HEK293 (cell line): ENCODE measurements around the gene SUMF1.

Source experiments
- CTCF ChIA-PET: fragments of 350-600 bp; formaldehyde crosslinking; extraction: SDS; loops from one replicate; lab custom pipeline; 2021; ENCODE audit warnings: antibody characterized with exemption; lab: Yijun Ruan, JAX
- POLR2A ChIA-PET: fragments of 300-600 bp; formaldehyde crosslinking; extraction: SDS; loops from one replicate; lab custom pipeline; 2020; ENCODE audit warnings: antibody characterized with exemption, inconsistent platforms; lab: Yijun Ruan, JAX
- H3K27ac ChIP-seq: fragments of 200-500 bp; sonication (Bioruptor generic); 2 replicates; pipeline ENCODE4 v1.5.1; 2014; ENCODE audit warnings: low read depth, low read length, control low read depth, inconsistent platforms; ENCODE audit errors: extremely low read depth
- H3K36me3 ChIP-seq, 2 experiments: fragments of 200-500 bp in 1 of 2; sonication (Bioruptor generic) in 1 of 2; 1 replicate in 1 of 2; 2 replicates in 1 of 2; pipeline ENCODE4 v1.5.1; 2014 to 2017; ENCODE audit warnings: inconsistent platforms in 2 of 2, low read length in 2 of 2; ENCODE audit not compliant: control insufficient read depth in 2 of 2, insufficient read depth in 1 of 2
- H3K4me1 ChIP-seq: fragments of 200-500 bp; sonication (Bioruptor generic); 2 replicates; pipeline ENCODE4 v1.5.1; 2014; ENCODE audit warnings: mild to moderate bottlenecking, low read length, inconsistent platforms; ENCODE audit not compliant: control insufficient read depth, insufficient read depth
- H3K4me3 ChIP-seq: 2 replicates; pipeline ENCODE4 v1.5.1; 2011; ENCODE audit warnings: low read depth, mild to moderate bottlenecking, control low read depth, low read length, moderate library complexity
- H3K9me3 ChIP-seq: fragments of 200-500 bp; sonication (Bioruptor generic); 2 replicates; pipeline ENCODE4 v1.5.1; 2014; ENCODE audit warnings: low read depth, low read length, inconsistent platforms; ENCODE audit not compliant: control insufficient read depth, insufficient read depth
- FEZF1 ChIP-seq: fragments of 450-650 bp; formaldehyde crosslinking; IDR thresholded peaks from 2 replicates; pipeline ENCODE4 v1.5.1; 2016; ENCODE audit warnings: missing biosample characterization, missing genetic modification characterization
- GLIS1 ChIP-seq: fragments of 450-650 bp; formaldehyde crosslinking; IDR thresholded peaks from 2 replicates; pipeline ENCODE4 v1.5.1; 2016; ENCODE audit warnings: missing biosample characterization, missing genetic modification characterization
- IKZF3 ChIP-seq: fragments of 450-650 bp; IDR thresholded peaks from 2 replicates; pipeline ENCODE4 v1.5.0; 2018; ENCODE audit warnings: missing biosample characterization, mild to moderate bottlenecking, missing genetic modification characterization, moderate library complexity
- KLF8 ChIP-seq: fragments of 450-650 bp; formaldehyde crosslinking; IDR thresholded peaks from 2 replicates; pipeline ENCODE4 v1.5.1; 2016; ENCODE audit warnings: missing biosample characterization, missing genetic modification characterization
- OVOL3 ChIP-seq: fragments of 450-650 bp; formaldehyde crosslinking; IDR thresholded peaks from 2 replicates; pipeline ENCODE4 v1.5.1; 2016; ENCODE audit warnings: missing biosample characterization, missing genetic modification characterization
- TCF7L2 ChIP-seq: IDR thresholded peaks from 2 replicates; pipeline ENCODE4 v1.6.1; 2011; ENCODE audit warnings: low read depth, mild to moderate bottlenecking, inconsistent platforms, low read length, moderate library complexity, borderline replicate concordance
- ZBTB10 ChIP-seq: fragments of 450-650 bp; formaldehyde crosslinking; IDR thresholded peaks from 2 replicates; pipeline ENCODE4 v1.5.1; 2016; ENCODE audit warnings: missing biosample characterization, missing genetic modification characterization
- ZBTB20 ChIP-seq: fragments of 450-650 bp; formaldehyde crosslinking; IDR thresholded peaks from 2 replicates; pipeline ENCODE4 v1.5.1; 2016; ENCODE audit warnings: missing biosample characterization, missing genetic modification characterization
- ZEB2 ChIP-seq: fragments of 450-650 bp; formaldehyde crosslinking; IDR thresholded peaks from 2 replicates; pipeline ENCODE4 v1.5.1; 2016; ENCODE audit warnings: missing biosample characterization, missing genetic modification characterization
- ZFP69B ChIP-seq: fragments of 450-650 bp; formaldehyde crosslinking; IDR thresholded peaks from 2 replicates; pipeline ENCODE4 v1.5.1; 2016; ENCODE audit warnings: missing biosample characterization, missing genetic modification characterization
- ZNF114 ChIP-seq: fragments of 450-650 bp; formaldehyde crosslinking; IDR thresholded peaks from 2 replicates; pipeline ENCODE4 v1.5.0; 2017; ENCODE audit warnings: missing biosample characterization, missing genetic modification characterization
- ZNF148 ChIP-seq: fragments of 450-650 bp; formaldehyde crosslinking; IDR thresholded peaks from 2 replicates; pipeline ENCODE4 v1.5.0; 2017; ENCODE audit warnings: missing biosample characterization, missing genetic modification characterization, borderline replicate concordance
- ZNF335 ChIP-seq: fragments of 450-650 bp; formaldehyde crosslinking; conservative IDR thresholded peaks from 2 replicates; pipeline ENCODE4 v1.5.1; 2016; ENCODE audit warnings: missing biosample characterization, missing genetic modification characterization
- ZNF366 ChIP-seq: fragments of 450-650 bp; formaldehyde crosslinking; conservative IDR thresholded peaks from 2 replicates; pipeline ENCODE4 v1.5.1; 2016; ENCODE audit warnings: missing biosample characterization, missing genetic modification characterization
- ZNF37A ChIP-seq: fragments of 450-650 bp; IDR thresholded peaks from 2 replicates; pipeline ENCODE4 v1.5.1; 2018; ENCODE audit warnings: missing biosample characterization, missing genetic modification characterization
- ZNF433 ChIP-seq: fragments of 450-650 bp; formaldehyde crosslinking; IDR thresholded peaks from 2 replicates; pipeline ENCODE4 v1.5.1; 2016; ENCODE audit warnings: missing biosample characterization, missing genetic modification characterization, low read depth
- ZNF510 ChIP-seq: fragments of 450-650 bp; formaldehyde crosslinking; IDR thresholded peaks from 2 replicates; pipeline ENCODE4 v1.5.1; 2018; ENCODE audit warnings: mild to moderate bottlenecking, missing genetic modification characterization, missing biosample characterization; ENCODE audit not compliant: insufficient replicate concordance
- ZNF561 ChIP-seq: fragments of 450-650 bp; IDR thresholded peaks from 2 replicates; pipeline ENCODE4 v1.5.1; 2018; ENCODE audit warnings: missing biosample characterization, missing genetic modification characterization, borderline replicate concordance
- ZNF571 ChIP-seq: fragments of 450-650 bp; formaldehyde crosslinking; IDR thresholded peaks from 2 replicates; pipeline ENCODE4 v1.5.0; 2017; ENCODE audit warnings: missing biosample characterization, missing genetic modification characterization
- ZNF610 ChIP-seq: fragments of 450-650 bp; formaldehyde crosslinking; IDR thresholded peaks from 2 replicates; pipeline ENCODE4 v1.5.1; 2016; ENCODE audit warnings: missing biosample characterization, missing genetic modification characterization, borderline replicate concordance
- ZNF664 ChIP-seq: fragments of 450-650 bp; formaldehyde crosslinking; IDR thresholded peaks from 2 replicates; pipeline ENCODE4 v1.5.1; 2016; ENCODE audit warnings: missing biosample characterization, missing genetic modification characterization
- TF ChIP-seq, protein P1 (sequence below): fragments of 450-650 bp; formaldehyde crosslinking; IDR thresholded peaks from 2 replicates; pipeline ENCODE4 v1.5.1; 2016; ENCODE audit warnings: missing biosample characterization, missing genetic modification characterization
- TF ChIP-seq, protein P2 (sequence below): fragments of 450-650 bp; formaldehyde crosslinking; IDR thresholded peaks from 2 replicates; pipeline ENCODE4 v1.5.1; 2017; ENCODE audit warnings: missing biosample characterization, mild to moderate bottlenecking, missing genetic modification characterization, moderate library complexity

Gene SUMF1

GRCh38 chr3:4493014-4493940 lies 26.2 kb upstream of the SUMF1 start, which contains the start of gene ITPR1 (continued):
- TF ChIP-seq, protein P1, sequence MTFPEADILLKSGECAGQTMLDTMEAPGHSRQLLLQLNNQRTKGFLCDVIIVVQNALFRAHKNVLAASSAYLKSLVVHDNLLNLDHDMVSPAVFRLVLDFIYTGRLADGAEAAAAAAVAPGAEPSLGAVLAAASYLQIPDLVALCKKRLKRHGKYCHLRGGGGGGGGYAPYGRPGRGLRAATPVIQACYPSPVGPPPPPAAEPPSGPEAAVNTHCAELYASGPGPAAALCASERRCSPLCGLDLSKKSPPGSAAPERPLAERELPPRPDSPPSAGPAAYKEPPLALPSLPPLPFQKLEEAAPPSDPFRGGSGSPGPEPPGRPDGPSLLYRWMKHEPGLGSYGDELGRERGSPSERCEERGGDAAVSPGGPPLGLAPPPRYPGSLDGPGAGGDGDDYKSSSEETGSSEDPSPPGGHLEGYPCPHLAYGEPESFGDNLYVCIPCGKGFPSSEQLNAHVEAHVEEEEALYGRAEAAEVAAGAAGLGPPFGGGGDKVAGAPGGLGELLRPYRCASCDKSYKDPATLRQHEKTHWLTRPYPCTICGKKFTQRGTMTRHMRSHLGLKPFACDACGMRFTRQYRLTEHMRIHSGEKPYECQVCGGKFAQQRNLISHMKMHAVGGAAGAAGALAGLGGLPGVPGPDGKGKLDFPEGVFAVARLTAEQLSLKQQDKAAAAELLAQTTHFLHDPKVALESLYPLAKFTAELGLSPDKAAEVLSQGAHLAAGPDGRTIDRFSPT (tag by site-specific recombination), result peak; percentile 70
- peak; percentile 74 for TF ChIP-seq ZNF510 (tag by site-specific recombination)
- TF ChIP-seq ZBTB10 (tag by site-specific recombination), result peak; percentile 83
- TF ChIP-seq, protein P2, sequence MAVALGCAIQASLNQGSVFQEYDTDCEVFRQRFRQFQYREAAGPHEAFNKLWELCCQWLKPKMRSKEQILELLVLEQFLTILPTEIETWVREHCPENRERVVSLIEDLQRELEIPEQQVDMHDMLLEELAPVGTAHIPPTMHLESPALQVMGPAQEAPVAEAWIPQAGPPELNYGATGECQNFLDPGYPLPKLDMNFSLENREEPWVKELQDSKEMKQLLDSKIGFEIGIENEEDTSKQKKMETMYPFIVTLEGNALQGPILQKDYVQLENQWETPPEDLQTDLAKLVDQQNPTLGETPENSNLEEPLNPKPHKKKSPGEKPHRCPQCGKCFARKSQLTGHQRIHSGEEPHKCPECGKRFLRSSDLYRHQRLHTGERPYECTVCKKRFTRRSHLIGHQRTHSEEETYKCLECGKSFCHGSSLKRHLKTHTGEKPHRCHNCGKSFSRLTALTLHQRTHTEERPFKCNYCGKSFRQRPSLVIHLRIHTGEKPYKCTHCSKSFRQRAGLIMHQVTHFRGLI (tag by site-specific recombination), result peak; percentile 53; the same call in 1 of the 2 replicates
- peak; percentile 78 for TF ChIP-seq KLF8 (tag by site-specific recombination)
- TF ChIP-seq OVOL3 (tag by site-specific recombination), result peak; percentile 35; the same call in 1 of the 2 replicates

DNA sequence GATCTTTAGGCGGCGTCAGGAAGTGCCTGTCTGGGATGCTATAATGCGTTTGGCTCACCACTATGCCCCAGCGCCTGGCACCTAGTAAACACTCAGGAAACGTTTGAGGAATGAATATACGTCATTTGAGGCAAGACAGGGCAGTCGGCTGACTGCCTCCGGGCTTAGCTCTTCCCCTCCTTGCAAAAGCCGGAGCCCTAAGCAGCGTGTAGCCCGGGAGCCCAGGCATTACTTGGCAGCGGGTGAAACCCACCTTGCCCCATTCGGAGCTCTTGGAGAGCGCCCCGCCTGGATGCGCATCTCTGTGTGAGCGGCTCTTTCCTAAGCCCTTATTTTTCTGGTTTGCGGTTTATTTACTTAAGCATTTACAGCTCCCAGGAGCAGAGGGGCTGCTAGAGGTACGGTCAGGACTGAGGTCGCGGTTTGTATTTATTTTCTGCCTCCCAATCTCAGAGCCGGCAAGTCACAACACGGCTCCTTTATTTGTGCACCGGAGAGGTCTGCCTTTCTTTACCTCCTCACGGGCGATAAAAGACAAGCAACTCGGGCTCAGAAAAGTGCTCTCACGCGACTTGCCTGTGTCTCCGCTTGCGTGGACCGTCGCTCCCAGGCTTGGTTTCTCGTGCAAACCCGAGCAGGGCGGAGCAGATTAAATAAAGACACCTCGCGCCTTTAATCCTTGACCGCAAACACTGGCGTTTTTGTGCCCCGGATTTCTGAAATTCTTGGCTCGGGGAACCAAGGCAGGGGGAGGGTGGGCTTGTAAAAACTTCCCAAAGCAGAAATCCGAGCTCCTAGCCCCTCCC lies 25.3 kb upstream of the SUMF1 start:
- H3K4me1 ChIP-seq, result peaks cover 13% of the 10 kb centered on the region
- CTCF ChIA-PET, result interaction anchor here (0.9 to 4.3 kb wide), 4 partner anchors 12 to 141 kb away, joined by 3 to 18 read pairs (median 10); no protein-coding TSS in a partner anchor
- no peaks in the 10 kb centered on the region for H3K9me3 ChIP-seq
- peak overlapping the region; percentile 71 for H3K4me3 ChIP-seq
- peak overlapping the region; percentile 83 for H3K27ac ChIP-seq
- POLR2A ChIA-PET, result interaction anchor here (0.6 to 3.2 kb wide), 24 partner anchors 8 to 563 kb away, joined by 3 to 56 read pairs (median 5); partner anchors contain the start of gene SUMF1
- H3K36me3 ChIP-seq, result no peaks in the 10 kb centered on the region
- TF ChIP-seq ZNF561 (tag by site-specific recombination), result peak; percentile 79; the same call in 1 of the 2 replicates
- peak; percentile 89; the same call in 1 of the 2 replicates for TF ChIP-seq ZNF610 (tag by site-specific recombination)
- TF ChIP-seq ZEB2 (tag by site-specific recombination), result peak; percentile 33; the same call in 1 of the 2 replicates
- peak; percentile 96 for TF ChIP-seq ZBTB20 (tag by site-specific recombination)
- TF ChIP-seq GLIS1 (tag by site-specific recombination), result peak; percentile 77
- TF ChIP-seq ZFP69B (tag by site-specific recombination), result no peak
- no peak for TF ChIP-seq ZNF37A (tag by site-specific recombination)
- TF ChIP-seq ZNF510 (tag by site-specific recombination), result no peak
- TF ChIP-seq ZNF148 (tag by site-specific recombination), result no peak
- TF ChIP-seq IKZF3, result peak; percentile 58
- TF ChIP-seq FEZF1 (tag by site-specific recombination), result peak; percentile 89
- no peak for TF ChIP-seq TCF7L2
- TF ChIP-seq ZNF571, result no peak
- TF ChIP-seq ZNF433, result no peak
- peak; percentile 94 for TF ChIP-seq ZNF335 (tag by site-specific recombination)
- TF ChIP-seq ZNF366 (tag by site-specific recombination), result peak; percentile 82
- TF ChIP-seq ZNF664 (tag by site-specific recombination), result peak; percentile 98
- no peak for TF ChIP-seq ZNF114 (tag by site-specific recombination)
